ENCODE measurements around the gene ITGA8.
"Not testable (repeated sequence)": the region's sequence is repeated elsewhere in the genome, so short reads cannot be mapped to it uniquely, and the experiment has no call there.

ITGA8 gene

GRCh38 chr10:15719899-15720634 lies at the start of gene ITGA8:
Gene ITGA8, minus strand, starts transcription at chr10:15719922. Its CDS starts 151 bp downstream, at chr10:15719771.
- peak; percentile 5 to 70 for DNase-seq

GRCh38 chr10:15764892-15765454 lies 45.3 kb upstream of the ITGA8 start:
- no peak for DNase-seq

GRCh38 chr10:15763006-15763405 lies 43.3 kb upstream of the ITGA8 start:
- DNase-seq: no peak

GRCh38 chr10:15762239-15762638 lies 42.5 kb upstream of the ITGA8 start:
- DNase-seq: not testable (repeated sequence)

- not testable (repeated sequence) for DNase-seq
These were observed 41.5 kb upstream of the ITGA8 start for GRCh38 chr10:15761224-15761623.

GRCh38 chr10:15760681-15761080 lies 41.0 kb upstream of the ITGA8 start:
- no peak for DNase-seq

- DNase-seq: no peak
These were observed 39.5 kb upstream of the ITGA8 start for GRCh38 chr10:15759265-15759664.

GRCh38 chr10:15758618-15759017 lies 38.9 kb upstream of the ITGA8 start:
- DNase-seq: no peak

GRCh38 chr10:15754937-15755336 lies 35.2 kb upstream of the ITGA8 start:
- DNase-seq: no peak

GRCh38 chr10:15751046-15751445 lies 31.3 kb upstream of the ITGA8 start:
- DNase-seq: no peak

- peak; percentile 45 to 63 for DNase-seq
These were observed 28.4 kb upstream of the ITGA8 start for GRCh38 chr10:15748126-15748525.

GRCh38 chr10:15747632-15748031 lies 27.9 kb upstream of the ITGA8 start:
- DNase-seq: peak in 1 of 2 experiments; percentile 32

- DNase-seq: no peak
These were observed 26.0 kb upstream of the ITGA8 start for GRCh38 chr10:15745751-15746150.

- peak in 1 of 2 experiments; percentile 48 for DNase-seq
These were observed 24.6 kb upstream of the ITGA8 start for GRCh38 chr10:15744217-15744865.

- no peak for DNase-seq
These were observed 23.7 kb upstream of the ITGA8 start for GRCh38 chr10:15743443-15743842.

- DNase-seq: no peak
These were observed 23.1 kb upstream of the ITGA8 start for GRCh38 chr10:15742836-15743235.

- DNase-seq: no peak
These were observed 22.4 kb upstream of the ITGA8 start for GRCh38 chr10:15742102-15742501.

- no peak for DNase-seq
These were observed 21.9 kb upstream of the ITGA8 start for GRCh38 chr10:15741581-15741980.

- no peak for DNase-seq
These were observed 20.5 kb upstream of the ITGA8 start for GRCh38 chr10:15740261-15740660.

GRCh38 chr10:15739254-15739970 lies 19.7 kb upstream of the ITGA8 start:
- no peak for DNase-seq

- no peak for DNase-seq
These were observed 18.7 kb upstream of the ITGA8 start for GRCh38 chr10:15738270-15738925.

GRCh38 chr10:15737656-15738055 lies 17.9 kb upstream of the ITGA8 start:
- DNase-seq: no peak

GRCh38 chr10:15735763-15736162 lies 16.0 kb upstream of the ITGA8 start:
- no peak for DNase-seq
